NCI-H82 treated with DMSO at 0.1 percent for 48 hours (cell line): ENCODE results near the gene MFSD12.
"Not testable (repeated sequence)": the region's sequence is repeated elsewhere in the genome, so short reads cannot be mapped to it uniquely, and the experiment has no call there.

Source experiments
- DNase-seq: peaks from one replicate; lab custom pipeline; 2025; ENCODE audit not compliant: unreplicated experiment; lab: John Stamatoyannopoulos, UW

MFSD12 gene

GRCh38 chr19:3509566-3509989 is 47.8 kb downstream of the MFSD12 start:
- no peak for DNase-seq

GRCh38 chr19:3508771-3509535 is 48.4 kb downstream of the MFSD12 start:
- DNase-seq: no peak

- DNase-seq: not testable (repeated sequence)
Measured at GRCh38 chr19:3508121-3508661, 49.2 kb downstream of the MFSD12 start.

DNA sequence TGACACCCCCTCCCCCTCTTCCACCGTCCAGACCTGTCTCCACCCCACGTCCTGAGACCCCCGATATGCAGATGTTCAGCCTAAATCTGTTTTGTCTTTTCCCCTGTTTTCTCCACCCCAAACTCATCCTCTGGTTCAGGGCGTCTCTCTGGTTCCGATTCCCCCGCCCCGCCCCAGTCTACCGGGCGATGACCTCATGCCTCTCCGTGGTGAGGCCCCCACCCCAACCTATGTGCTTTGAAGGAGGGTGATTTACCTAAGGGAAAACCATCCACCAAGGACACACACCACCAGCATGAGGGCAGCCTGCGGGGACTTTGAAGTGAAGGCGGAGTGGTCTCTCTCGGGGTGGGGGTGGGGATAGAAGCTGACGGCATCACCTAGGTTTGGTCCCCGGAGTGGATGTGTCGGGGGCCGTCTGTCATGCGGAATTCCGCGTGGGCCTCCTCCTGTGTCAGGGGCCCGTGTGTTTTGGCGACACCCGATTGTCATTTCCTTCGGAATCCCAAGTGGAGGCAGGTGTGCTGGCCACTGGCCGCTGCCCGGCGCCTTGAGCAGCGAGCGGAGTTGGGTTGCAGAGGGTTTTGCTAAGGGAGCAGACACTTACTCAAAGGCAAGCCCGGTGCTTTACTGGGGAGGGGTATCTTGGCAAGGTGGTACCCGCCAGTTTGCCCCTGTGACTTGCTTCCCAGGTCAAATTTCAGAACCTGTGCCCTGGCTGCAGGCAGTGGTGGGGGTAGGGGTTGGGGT is 49.8 kb downstream of the MFSD12 start:
- no peak for DNase-seq

DNA sequence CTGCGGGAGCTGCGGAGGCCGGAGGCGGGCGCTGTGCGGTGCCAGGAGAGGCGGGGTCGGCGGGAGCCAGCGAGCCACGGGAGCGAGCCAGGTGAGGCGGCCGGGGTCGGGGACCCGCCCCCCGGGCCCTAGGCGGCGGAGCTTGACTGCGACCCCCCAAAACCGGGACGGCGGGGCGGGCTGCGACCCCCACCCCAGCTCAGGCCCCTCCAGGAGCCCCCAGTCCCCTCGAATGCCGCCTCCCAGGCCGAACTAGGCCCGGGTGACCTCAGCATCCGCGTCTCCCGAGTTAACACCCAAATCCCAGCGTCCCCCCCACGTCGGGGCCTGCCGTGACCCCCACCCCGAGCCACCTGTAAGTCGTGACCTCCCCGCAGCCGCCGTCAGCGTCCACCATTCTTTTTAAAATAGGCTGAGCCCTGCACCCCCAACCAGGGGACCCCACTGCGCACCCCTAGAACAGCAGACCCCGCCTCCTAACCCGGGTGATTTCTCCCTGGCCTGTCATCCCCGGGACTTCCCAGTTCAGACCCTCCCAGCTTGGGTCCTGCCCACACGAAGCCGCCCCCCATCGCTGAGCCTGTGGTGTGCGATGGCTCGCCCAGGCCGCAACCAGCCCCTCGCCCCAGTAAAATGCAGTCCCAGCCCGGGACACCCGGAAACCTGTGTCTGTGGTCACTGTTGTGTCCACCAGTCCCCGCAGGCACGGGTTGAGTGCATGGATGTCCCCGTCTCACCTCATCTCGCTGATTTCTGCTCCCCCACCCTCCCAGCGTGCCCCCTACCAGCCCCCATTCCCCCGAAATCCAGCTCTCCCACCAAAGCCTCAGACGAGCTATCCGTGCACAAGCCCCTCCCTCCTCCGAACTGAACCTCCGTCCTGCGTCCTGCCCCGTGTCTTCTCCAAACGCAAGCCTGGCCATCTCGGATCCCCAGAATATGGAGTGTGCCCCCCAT is 50.7 kb downstream of the MFSD12 start:
- peak; percentile 1 for DNase-seq

GRCh38 chr19:3505598-3506383 is 51.6 kb downstream of the MFSD12 start, which contains the start of gene FZR1:
Gene FZR1, plus strand, starts transcription at chr19:3506311. Its CDS starts 16,679 bp downstream, at chr19:3522990.
- peak; percentile 74 for DNase-seq

DNA sequence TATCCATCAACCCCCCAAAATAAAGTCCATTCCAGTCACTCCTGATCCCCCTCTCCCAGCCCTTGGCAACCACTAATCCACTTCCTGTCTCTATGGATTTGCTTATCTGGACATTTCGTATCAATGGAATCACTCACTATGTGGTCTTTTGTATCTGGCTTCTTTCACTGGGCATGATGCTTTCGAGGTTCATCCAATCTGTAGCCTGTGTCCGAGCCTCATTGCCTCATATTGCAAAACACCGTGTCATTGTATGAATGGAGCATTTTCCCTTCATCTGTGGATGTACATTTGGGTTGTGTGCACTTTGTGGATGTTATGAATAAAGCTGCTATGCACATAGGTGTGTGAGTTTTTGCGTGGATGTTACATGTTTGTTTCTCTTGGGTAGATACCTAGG is 52.7 kb downstream of the MFSD12 start:
- DNase-seq: no peak

DNA sequence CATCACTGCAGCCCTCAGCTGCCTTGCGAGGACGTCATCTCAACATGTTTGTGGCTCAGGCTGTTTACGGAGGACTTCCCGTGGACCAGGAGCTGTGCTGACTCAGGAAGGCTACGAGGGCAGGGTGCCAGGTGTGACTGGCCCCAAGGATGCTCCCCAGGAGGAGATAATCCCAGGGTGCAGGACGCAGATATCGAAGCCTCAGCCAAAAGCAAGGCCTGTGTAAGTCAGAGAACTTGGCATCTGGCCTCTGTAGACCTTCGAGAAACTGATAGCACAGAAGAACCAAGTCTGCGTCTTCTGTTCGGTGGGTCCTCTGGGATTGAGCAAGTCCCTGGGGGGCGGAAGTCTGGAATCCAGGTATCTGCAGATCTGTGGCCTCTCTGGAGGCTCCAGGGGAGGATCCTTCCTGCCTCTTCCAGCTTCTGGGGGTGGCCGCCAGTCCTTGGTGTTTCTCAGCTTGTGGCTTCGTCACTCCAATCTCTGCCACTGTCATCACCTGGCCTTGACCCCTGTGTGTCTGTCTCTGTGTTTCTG is 54.3 kb downstream of the MFSD12 start:
- DNase-seq: no peak

DNA sequence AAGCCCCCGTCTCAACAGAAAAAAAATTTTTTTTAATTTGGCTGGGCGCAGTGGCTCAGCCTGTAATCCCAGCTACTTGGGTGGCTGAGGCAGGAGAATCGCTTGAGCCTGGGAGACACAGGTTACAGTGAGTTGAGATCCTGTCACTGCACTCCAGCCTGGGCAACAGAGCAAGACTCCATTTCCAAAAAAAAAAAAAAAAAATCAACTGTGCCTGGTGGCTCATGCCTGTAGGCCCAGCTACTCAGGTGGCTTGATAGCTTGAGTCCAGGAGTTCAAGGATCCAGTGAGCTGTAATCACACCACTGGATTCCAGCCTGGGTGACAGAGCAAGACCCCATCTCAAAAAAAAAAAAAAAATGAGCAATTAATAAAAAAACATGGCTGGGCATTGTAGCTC is 55.6 kb downstream of the MFSD12 start:
- no peak for DNase-seq

- DNase-seq: peak; percentile 91
Measured at GRCh38 chr19:3500429-3501101, 56.8 kb downstream of the MFSD12 start, which contains the start of gene DOHH. Gene DOHH, minus strand, starts transcription at chr19:3500674. Its CDS starts 3,860 bp downstream, at chr19:3496814.

DNA sequence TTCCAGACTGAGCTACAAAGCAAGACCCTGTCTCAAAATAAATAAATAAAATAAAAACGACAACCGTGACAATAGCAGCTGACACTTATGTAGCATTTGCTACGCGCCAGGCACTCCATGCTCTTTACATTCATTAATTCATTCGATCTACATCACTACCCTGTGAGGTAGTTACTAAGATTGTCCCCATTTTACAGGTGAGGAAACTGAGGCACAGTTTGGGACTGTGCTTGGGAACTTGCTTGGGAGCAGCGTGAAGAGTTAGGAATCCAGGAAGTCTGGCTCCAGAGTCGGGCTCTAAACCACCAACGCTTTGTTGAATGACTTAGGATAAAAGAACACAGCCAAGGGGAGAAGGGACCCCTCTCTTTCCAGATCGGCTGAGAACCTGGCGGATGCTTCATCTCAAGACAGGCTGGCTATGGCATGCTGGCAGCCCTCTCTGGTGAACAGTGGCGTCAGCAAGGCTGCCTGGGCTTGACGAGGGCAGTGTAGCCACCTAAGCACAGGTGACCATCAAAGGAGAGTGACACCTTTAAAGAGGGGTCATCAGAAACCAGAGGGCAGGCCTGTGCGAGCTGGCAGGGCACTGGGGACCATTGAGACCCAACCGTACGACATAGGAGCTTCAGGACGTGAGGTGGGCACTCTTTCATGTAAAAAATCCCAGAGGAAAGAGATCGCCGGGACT is 57.5 kb downstream of the MFSD12 start:
- no peak for DNase-seq

- no peak for DNase-seq
Measured at GRCh38 chr19:3497757-3498520, 59.4 kb downstream of the MFSD12 start.

GRCh38 chr19:3496392-3497273 is 60.8 kb downstream of the MFSD12 start:
- no peak for DNase-seq

DNA sequence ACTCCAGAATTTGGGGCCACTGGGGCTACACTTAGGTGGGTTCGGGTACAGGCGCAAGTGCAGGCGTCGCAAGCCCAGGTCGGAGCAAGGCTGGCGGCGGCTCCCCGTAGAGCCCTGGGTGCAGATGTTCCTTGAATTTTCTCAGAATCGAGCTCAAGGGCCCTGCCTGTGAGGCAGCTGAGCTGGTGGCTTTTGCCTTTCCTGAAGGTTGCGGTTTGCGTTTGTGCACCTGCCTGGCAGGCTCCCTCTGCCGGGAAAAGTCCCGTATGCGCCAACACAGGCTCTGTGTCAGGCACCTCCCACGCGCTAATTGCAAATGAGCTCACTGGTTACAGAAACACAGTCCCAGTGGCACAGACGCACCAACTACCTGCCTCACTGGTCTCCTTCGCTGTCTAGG is 62.8 kb downstream of the MFSD12 start:
- DNase-seq: no peak
